Esophagus muscularis mucosa (tissue), 4 donors: ENCODE data around the gene RBSN. TPM values are rescaled to one million over a fixed set of nuclear protein-coding genes. Genes with fewer than 3 reads are reported as not detected.

ENCODE experiments used
- DNase-seq: peaks from one replicate; pipeline ENCODE4 v3.0.0-alpha.2; 2017; ENCODE audit errors: extremely low spot score
- H3K27ac ChIP-seq, 4 donors: fragments of 200-600 bp; sonication (generic); replicated peaks in 1 of 4; 1 replicate in 3 of 4; 2 replicates in 1 of 4; pipeline ENCODE4 v1.5.1; 2016 to 2019; ENCODE audit warnings: mild to moderate bottlenecking in 1 of 4
- H3K27me3 ChIP-seq, 4 donors: fragments of 200-600 bp; sonication (generic); one replicate each; pipeline versions ENCODE4 v1.5.1 to v1.6.0; 2016 to 2019
- H3K36me3 ChIP-seq, 4 donors: fragments of 200-600 bp; sonication (generic); one replicate each; pipeline ENCODE4 v1.5.1; 2016 to 2019
- H3K4me1 ChIP-seq, 4 donors: fragments of 200-600 bp; sonication (generic); one replicate each; pipeline ENCODE4 v1.5.1; 2016 to 2019
- H3K4me3 ChIP-seq, 4 donors: fragments of 200-600 bp; sonication (generic); 1 replicate in 2 of 4; 2 replicates in 2 of 4; pipeline ENCODE4 v1.5.1; 2016 to 2019; ENCODE audit warnings: mild to moderate bottlenecking in 4 of 4, moderate library complexity in 1 of 4
- H3K9me3 ChIP-seq, 4 donors: fragments of 200-600 bp; sonication (generic); 1 replicate in 3 of 4; 2 replicates in 1 of 4; pipeline ENCODE4 v1.5.1; 2016 to 2019
- CTCF ChIP-seq, 3 experiments: fragments of 200-600 bp in 2 of 3; fragments of 450-650 bp in 1 of 3; sonication (generic) in 2 of 3; IDR thresholded peaks; one replicate each; pipeline ENCODE4 v1.5.1; 2017 to 2019; ENCODE audit warnings: antibody characterized with exemption in 3 of 3, mild to moderate bottlenecking in 2 of 3, moderate library complexity in 1 of 3
- EP300 ChIP-seq: sonication (generic); formaldehyde crosslinking; IDR thresholded peaks from one replicate; pipeline ENCODE4 v1.6.1; 2017; ENCODE audit warnings: antibody characterized with exemption
- POLR2A ChIP-seq: fragments of 450-650 bp; IDR thresholded peaks from one replicate; pipeline ENCODE4 v1.6.1; 2017; ENCODE audit warnings: antibody characterized with exemption, moderate library complexity, mild to moderate bottlenecking, low read depth
- POLR2AphosphoS5 ChIP-seq, 2 donors: sonication (generic); formaldehyde crosslinking; IDR thresholded peaks; one replicate each; pipeline ENCODE4 v1.6.1; 2017; ENCODE audit warnings: antibody characterized with exemption in 2 of 2
- WGBS: methylation state at CpG from one replicate; pipeline ENCODE4 v1.1.5; 2018; 5-methylcytosine and 5-hydroxymethylcytosine counted together
- intact Hi-C: fragments of 100-400 bp; cut with DNase I; formaldehyde crosslinking; loops from one replicate; pipeline ENCODE4 v1.15.1; 2023
- total RNA-seq, 4 donors: library from RNA; depleted of rRNA; stranded (reverse); fragments of >200 nt; gene quantifications; one replicate each; pipeline versions ENCODE4 v1.1.0 to v1.2.1, GENCODE V29; 2016

The RBSN gene
- total RNA-seq, 4 donors from 2014 or later, result 31.6 to 45.7 (median 39.0) TPM

- Histone ChIP-seq H3K36me3 (peaks cover 41 to 83% (median 71%) of the 10 kb centered on the region in 4 donors), H3K27ac (no peak overlapping the region), H3K9me3 (no peaks in the 10 kb centered on the region), H3K4me3 (no peak overlapping the region), H3K27me3 (no peaks in the 10 kb centered on the region), H3K4me1 (peaks cover 7 to 10% (median 9%) of the 10 kb centered on the region in 4 donors)
- intact Hi-C loops, result loop anchor here (10.0 kb wide), 1 partner anchor 438 kb away; the partner anchor contains the start of gene CCDC174
- whole genome bisulfite sequencing, result 81% methylated on average over 1 of the region's 1 CpG
- DNase-seq, result no peak
- TF ChIP-seq CTCF (IDR thresholded peaks at IDR 0.05) (no peak), POLR2A (no peak), EP300 (no peak), POLR2AphosphoS5 (IDR thresholded peaks at IDR 0.05) (no peak)
Observed at GRCh38 chr3:15092686-15093085, 6.3 kb downstream of the RBSN start.

GRCh38 chr3:15091575-15091974, 7.4 kb downstream of the RBSN start:
- no peak for TF ChIP-seq POLR2AphosphoS5 (IDR thresholded peaks at IDR 0.05)
- no peak for TF ChIP-seq POLR2A
- TF ChIP-seq EP300, result no peak
- no peak for TF ChIP-seq CTCF (IDR thresholded peaks at IDR 0.05)
- Histone ChIP-seq H3K4me3 (no peak overlapping the region), H3K27ac (no peak overlapping the region), H3K36me3 (peaks cover 41 to 94% (median 82%) of the 10 kb centered on the region in 4 donors), H3K9me3 (no peaks in the 10 kb centered on the region), H3K27me3 (no peaks in the 10 kb centered on the region), H3K4me1 (no peaks in the 10 kb centered on the region)
- intact Hi-C loops, result loop anchor here (10.0 kb wide), 1 partner anchor 437 kb away; the partner anchor contains the start of gene CCDC174
- 84% methylated on average over 5 of the region's 5 CpGs for WGBS
- no peak for DNase-seq

- H3K9me3 ChIP-seq, result no peaks in the 10 kb centered on the region
- no peak overlapping the region for H3K27ac ChIP-seq
- H3K4me1 ChIP-seq, result no peaks in the 10 kb centered on the region
- no peak overlapping the region for H3K4me3 ChIP-seq
- no peak for DNase-seq
- no peaks in the 10 kb centered on the region for H3K27me3 ChIP-seq
- peaks cover 39 to 96% (median 84%) of the 10 kb centered on the region in 4 donors for H3K36me3 ChIP-seq
- WGBS, result 100% methylated on average over 1 of the region's 1 CpG
- TF ChIP-seq POLR2A, result no peak
- no peak for TF ChIP-seq POLR2AphosphoS5 (IDR thresholded peaks at IDR 0.05)
- TF ChIP-seq EP300, result no peak
- intact Hi-C loops, result no loop called here
Observed at GRCh38 chr3:15089201-15089600, 9.7 kb downstream of the RBSN start.

DNA sequence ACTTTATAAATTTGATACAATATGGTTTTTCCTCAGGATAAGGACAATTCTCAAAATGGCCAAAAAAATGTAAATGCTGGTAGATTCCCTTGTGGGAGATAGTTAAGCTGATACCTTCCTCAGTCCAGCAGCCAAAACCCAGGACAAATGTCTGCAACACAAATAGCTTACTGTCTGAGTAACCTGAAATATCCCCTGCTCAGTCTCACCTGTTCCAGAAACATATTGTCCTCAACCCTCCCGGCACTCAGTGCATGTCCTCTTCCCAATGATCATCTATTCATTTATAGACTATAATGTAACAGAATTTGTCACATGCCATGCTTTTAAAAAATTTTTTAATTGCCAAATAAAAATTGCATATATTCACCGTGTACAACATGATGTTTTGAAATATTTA, 12.2 kb downstream of the RBSN start:
- Histone ChIP-seq H3K4me3 (no peak overlapping the region), H3K36me3 (peaks cover 49 to 96% (median 91%) of the 10 kb centered on the region in 4 donors), H3K4me1 (no peaks in the 10 kb centered on the region), H3K9me3 (no peaks in the 10 kb centered on the region), H3K27ac (no peak overlapping the region), H3K27me3 (no peaks in the 10 kb centered on the region)
- intact Hi-C loops, result no loop called here
- no peak for TF ChIP-seq POLR2A
- TF ChIP-seq POLR2AphosphoS5 (IDR thresholded peaks at IDR 0.05), result no peak
- no peak for TF ChIP-seq EP300
- no peak for TF ChIP-seq CTCF (IDR thresholded peaks at IDR 0.05)
- WGBS, result 95% methylated on average over 2 of the region's 2 CpGs
- DNase-seq, result no peak

GRCh38 chr3:15086263-15086662, 12.7 kb downstream of the RBSN start:
- Histone ChIP-seq H3K36me3 (peaks cover 53 to 96% (median 91%) of the 10 kb centered on the region in 4 donors), H3K4me3 (no peak overlapping the region), H3K9me3 (no peaks in the 10 kb centered on the region), H3K27me3 (no peaks in the 10 kb centered on the region), H3K27ac (no peak overlapping the region), H3K4me1 (no peaks in the 10 kb centered on the region)
- 94% methylated on average over 2 of the region's 2 CpGs for WGBS
- no peak for TF ChIP-seq POLR2AphosphoS5 (IDR thresholded peaks at IDR 0.05)
- TF ChIP-seq EP300, result no peak
- no peak for TF ChIP-seq CTCF (IDR thresholded peaks at IDR 0.05)
- TF ChIP-seq POLR2A, result no peak
- DNase-seq, result no peak
- intact Hi-C loops, result no loop called here
